Cardiac muscle cell (in vitro differentiated cells and primary cell): ENCODE results near the gene BCAT1. TPM values are rescaled to one million over a fixed set of nuclear protein-coding genes. Genes with fewer than 3 reads are reported as not detected.

Experiments
- DNase-seq, 2 donors: peaks; one replicate each; pipeline versions ENCODE4 v3.0.0 to v3.0.0-alpha.2; 2010 to 2017; ENCODE audit warnings: low read depth in 1 of 2, low spot score in 1 of 2
- H3K27ac ChIP-seq: fragments of 200-600 bp; sonication (generic); 2 replicates; pipeline ENCODE4 v1.5.1; 2016
- H3K27me3 ChIP-seq: fragments of 200-600 bp; sonication (generic); 2 replicates; pipeline ENCODE4 v1.6.0; 2016; ENCODE audit warnings: control low read depth
- H3K36me3 ChIP-seq: fragments of 200-600 bp; sonication (generic); 2 replicates; pipeline ENCODE4 v1.5.1; 2016; ENCODE audit warnings: control low read depth
- H3K4me1 ChIP-seq: fragments of 200-600 bp; sonication (generic); 2 replicates; pipeline ENCODE4 v1.8.1; 2017; ENCODE audit warnings: low read depth, mild to moderate bottlenecking, mixed run types
- H3K4me3 ChIP-seq: fragments of 200-600 bp; sonication (generic); 2 replicates; pipeline ENCODE4 v1.5.1; 2016; ENCODE audit warnings: mild to moderate bottlenecking
- H3K9me3 ChIP-seq: fragments of 200-600 bp; sonication (generic); 2 replicates; pipeline ENCODE4 v1.5.1; 2017; ENCODE audit warnings: low read depth, mild to moderate bottlenecking, control low read depth
- CTCF ChIP-seq: IDR thresholded peaks from 2 replicates; pipeline ENCODE4 v1.5.1; 2012; ENCODE audit warnings: low read depth, mild to moderate bottlenecking, low read length
- polyA plus RNA-seq: library from polyadenylated mRNA; unstranded; fragments of >200 nt; fragmentation: Nextera tagmentation; extraction: Ambion mirVana; gene quantifications from 2 replicates; pipeline ENCODE4 v1.2.1, GENCODE V29; 2016
- total RNA-seq: library from RNA; depleted of rRNA; stranded (reverse); fragments of >200 nt; gene quantifications from 2 replicates; pipeline ENCODE4 v1.2.3, GENCODE V29; 2016

BCAT1 gene
- total and polyA plus RNA-seq, 2 experiments from 2014 or later: 17.8 to 45.3 TPM

GRCh38 chr12:24906141-24906540, 42.8 kb downstream of the BCAT1 start:
- Histone ChIP-seq H3K4me3 (no peak overlapping the region), H3K4me1 (no peaks in the 10 kb centered on the region), H3K36me3 (no peaks in the 10 kb centered on the region), H3K9me3 (no peaks in the 10 kb centered on the region), H3K27me3 (peaks cover 57% of the 10 kb centered on the region), H3K27ac (no peak overlapping the region)
- no peak for TF ChIP-seq CTCF
- DNase-seq: no peak

DNA sequence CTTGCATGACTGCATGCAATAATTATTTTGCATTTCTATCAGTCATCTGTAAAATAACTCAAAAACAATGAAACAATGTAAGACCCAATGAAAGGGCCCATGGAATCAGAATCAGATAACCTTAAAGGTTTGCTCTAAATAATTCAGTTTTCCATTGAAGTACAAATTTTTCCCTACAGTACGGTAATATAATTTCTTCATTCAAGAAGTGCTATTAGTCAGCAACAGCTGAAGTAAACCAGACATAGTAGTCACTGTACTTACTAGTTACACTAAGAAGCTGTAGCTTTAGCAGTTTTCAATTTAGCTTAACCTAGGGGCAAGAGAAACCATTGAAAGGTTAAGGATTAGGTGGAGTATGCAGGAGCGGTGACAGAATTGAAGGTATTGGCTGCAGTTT, 43.5 kb downstream of the BCAT1 start:
- no peaks in the 10 kb centered on the region for H3K4me1 ChIP-seq
- TF ChIP-seq CTCF: no peak
- H3K36me3 ChIP-seq: no peaks in the 10 kb centered on the region
- H3K27me3 ChIP-seq: peaks cover 59% of the 10 kb centered on the region
- H3K9me3 ChIP-seq: no peaks in the 10 kb centered on the region
- no peak for DNase-seq
- no peak overlapping the region for H3K27ac ChIP-seq
- H3K4me3 ChIP-seq: no peak overlapping the region

DNA sequence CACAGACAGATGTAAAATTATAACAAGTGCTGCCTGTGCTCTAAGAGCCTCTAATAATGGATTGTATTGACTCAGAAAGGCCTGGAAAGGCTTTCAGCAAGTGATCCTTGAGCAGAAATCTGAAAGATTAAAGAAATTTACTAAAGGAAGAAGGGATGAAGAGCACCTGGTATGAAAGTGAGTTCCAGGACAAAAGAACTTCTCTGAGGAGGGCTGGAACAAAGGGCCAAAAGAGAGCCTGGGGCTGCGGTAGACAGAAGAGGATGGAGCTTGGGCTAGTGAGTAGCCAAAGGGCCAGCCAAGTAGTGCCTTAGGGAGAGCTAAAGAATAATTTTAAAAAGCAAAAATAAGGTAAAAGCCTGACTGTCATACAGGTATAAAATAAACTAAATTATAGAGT, 44.0 kb downstream of the BCAT1 start:
- H3K27ac ChIP-seq: no peak overlapping the region
- DNase-seq: no peak

DNA sequence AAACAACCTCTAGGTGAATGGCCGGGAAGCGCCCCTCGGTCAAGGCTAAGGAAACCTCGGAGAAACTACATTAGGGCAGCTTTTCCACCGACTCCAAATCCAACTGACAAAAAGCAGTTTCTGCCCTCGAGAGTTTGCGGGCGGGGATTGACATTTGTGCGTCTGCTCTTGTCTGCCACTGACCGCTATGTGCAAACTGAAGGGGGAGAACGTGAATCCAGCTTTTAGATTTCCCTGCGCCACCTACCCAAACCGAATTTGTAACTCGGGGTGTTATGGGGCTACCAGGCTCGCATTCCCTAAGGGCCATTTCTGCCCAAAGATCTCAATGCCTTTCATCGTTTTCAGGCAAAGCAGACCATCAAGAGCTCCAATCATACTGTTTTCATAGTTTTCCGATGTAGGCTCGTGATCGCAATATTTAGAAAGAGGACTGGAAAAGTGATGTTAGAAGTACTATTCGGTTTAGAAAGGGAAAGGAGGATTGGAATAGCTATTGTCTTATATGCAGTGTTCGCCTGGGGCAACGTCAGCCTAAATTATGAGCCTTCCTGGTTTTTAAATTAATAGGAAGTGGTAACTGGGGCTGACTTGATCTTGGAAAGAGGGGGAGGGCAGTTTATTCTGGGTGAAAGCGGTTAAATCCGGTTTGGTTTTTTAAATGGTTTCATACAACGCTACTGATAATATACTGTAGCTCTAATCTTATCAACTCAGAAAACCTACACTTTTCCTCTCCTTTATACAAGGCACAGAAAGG, 45.4 kb downstream of the BCAT1 start:
- H3K4me3 ChIP-seq: peak overlapping the region; percentile 22
- H3K36me3 ChIP-seq: no peaks in the 10 kb centered on the region
- peaks cover 59% of the 10 kb centered on the region for H3K27me3 ChIP-seq
- TF ChIP-seq CTCF: no peak
- no peaks in the 10 kb centered on the region for H3K9me3 ChIP-seq
- peak in 1 of 2 donors; percentile 41 for DNase-seq
- no peak overlapping the region for H3K27ac ChIP-seq
- no peaks in the 10 kb centered on the region for H3K4me1 ChIP-seq

More for the DNA sequence above, 44.0 kb downstream of the BCAT1 start:
- Histone ChIP-seq H3K4me3 (no peak overlapping the region), H3K36me3 (no peaks in the 10 kb centered on the region), H3K9me3 (no peaks in the 10 kb centered on the region), H3K4me1 (no peaks in the 10 kb centered on the region), H3K27me3 (peaks cover 59% of the 10 kb centered on the region)
- no peak for TF ChIP-seq CTCF

DNA sequence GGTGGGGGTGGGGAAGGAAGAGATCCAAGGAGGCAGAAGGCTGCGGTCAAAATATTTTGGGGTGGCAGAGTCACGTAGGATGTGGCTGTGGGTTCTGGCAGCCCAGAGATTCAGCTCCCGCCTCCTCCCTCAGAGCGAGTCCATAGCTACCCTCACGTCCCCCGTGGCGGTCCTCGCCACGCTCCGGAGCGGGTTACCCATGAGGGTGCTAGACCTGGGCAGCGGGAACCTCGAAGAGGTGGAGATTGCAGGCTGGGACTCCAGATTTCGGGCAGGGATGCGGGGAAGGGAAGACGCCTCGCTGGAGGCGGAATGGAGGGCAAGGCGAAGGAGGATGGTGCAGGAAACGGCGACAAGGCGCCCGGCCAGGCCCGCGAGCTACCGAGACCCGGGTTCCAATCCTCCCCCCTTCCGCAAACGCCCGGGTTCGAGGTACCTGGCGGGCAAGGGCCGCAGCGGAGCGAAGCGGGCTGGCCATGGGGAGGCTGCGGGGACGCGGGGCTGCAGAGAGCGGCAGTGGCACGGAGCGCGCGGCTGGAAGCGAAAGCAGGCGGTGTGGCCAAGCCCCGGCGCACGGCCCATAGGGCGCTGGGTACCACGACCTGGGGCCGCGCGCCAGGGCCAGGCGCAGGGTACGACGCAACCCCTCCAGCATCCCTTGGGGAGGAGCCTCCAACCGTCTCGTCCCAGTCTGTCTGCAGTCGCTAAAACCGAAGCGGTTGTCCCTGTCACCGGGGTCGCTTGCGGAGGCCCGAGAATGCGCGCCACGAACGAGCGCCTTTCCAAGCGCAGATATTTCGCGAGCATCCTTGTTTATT, 46.2 kb downstream of the BCAT1 start:
- peak overlapping the region; percentile 22 for H3K4me3 ChIP-seq
- no peaks in the 10 kb centered on the region for H3K4me1 ChIP-seq
- no peaks in the 10 kb centered on the region for H3K9me3 ChIP-seq
- no peak for TF ChIP-seq CTCF
- peak; percentile 34 to 45 for DNase-seq
- no peak overlapping the region for H3K27ac ChIP-seq
- H3K36me3 ChIP-seq: no peaks in the 10 kb centered on the region
- peaks cover 59% of the 10 kb centered on the region for H3K27me3 ChIP-seq
